HG02759 (cell line): Measurements from ENCODE around the gene DDX20.
A peak's percentile ranks its signal among the peaks of the same experiment; 100 is the strongest.
"Not testable (repeated sequence)": the region's sequence is repeated elsewhere in the genome, so short reads cannot be mapped to it uniquely, and the experiment has no call there.

Experiments
- ATAC-seq: cut with Tn5 transposase; IDR thresholded peaks from one replicate; pipeline ENCODE4 v1.9.1; 2021; ENCODE audit warnings: mild to moderate bottlenecking, moderate library complexity; ENCODE audit not compliant: unreplicated experiment

The DDX20 gene

GRCh38 chr1:111733183-111733991 lies 22.3 kb upstream of the DDX20 start:
- ATAC-seq, result no peak

DNA sequence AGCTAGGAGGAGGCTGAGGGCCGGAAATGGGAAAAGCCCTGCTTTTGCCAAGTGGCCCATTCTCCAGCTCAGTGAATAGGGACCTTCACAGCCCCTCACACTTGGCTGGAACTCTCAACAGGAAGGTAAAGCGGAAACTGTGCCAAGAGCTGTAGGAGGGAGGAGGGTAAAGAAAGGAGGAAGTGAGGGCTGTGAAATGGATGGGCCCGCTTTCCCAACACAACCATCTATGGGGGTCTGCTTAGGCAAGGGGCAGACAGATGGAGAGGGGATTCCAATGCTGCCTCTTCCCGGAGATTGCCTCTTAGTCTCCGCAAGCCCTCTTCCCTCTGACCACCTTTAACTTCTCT lies 21.7 kb upstream of the DDX20 start:
- ATAC-seq, result no peak

DNA sequence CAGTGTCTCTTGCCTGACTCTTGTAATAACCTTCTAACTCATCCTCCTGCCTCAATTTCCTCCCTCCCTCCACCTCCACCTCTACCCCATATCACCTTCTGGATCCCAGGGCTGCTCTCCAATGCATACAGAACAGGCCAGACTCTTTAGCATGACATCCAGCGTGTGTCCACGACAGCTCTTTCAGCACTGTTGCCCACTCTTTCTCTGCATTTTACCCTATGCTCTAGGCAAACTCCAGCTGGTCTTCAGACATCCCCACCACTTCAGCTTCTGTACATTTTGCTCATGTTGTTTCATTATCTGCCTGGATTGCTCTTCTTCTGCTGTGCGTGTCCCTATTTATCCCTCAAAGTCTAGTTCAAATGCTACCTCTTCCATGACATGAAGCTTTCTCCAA lies 21.3 kb upstream of the DDX20 start:
- no peak for ATAC-seq

- ATAC-seq, result no peak
These were observed 20.8 kb upstream of the DDX20 start for GRCh38 chr1:111734856-111735255.

GRCh38 chr1:111735321-111735720 lies 20.4 kb upstream of the DDX20 start:
- ATAC-seq, result no peak

GRCh38 chr1:111735858-111736544 lies 19.7 kb upstream of the DDX20 start:
- ATAC-seq, result no peak

DNA sequence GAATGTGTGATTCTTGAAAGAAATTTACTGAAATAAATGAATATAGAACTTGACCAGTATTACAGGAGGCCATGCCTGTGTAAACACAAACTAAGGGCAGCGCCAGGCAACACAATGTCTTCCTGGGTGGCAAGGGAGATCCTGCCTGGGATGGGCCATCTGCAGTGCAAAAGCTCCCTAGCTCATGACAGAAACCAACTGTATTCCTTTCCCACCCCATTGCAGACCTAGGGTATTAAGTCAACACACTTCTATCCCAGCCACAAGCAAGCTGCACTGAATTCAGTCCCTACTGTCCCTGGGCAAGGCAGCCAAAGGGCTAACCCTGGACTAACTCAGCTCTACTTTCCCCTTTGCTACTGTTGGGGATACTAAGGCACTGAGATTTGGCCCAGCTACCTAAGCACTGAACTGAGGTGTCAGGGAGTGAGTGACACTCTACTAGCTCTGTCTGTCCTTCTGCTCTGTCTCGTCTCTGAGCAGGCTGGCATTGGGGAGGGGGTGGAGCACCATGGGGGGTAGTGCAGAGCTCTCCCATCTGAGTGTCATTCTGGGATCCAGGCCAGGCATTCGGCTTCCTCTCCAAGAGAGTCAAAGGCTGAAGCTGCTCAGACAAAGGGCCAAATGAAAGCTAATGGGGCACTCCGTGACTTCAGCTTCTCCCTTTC lies 19.0 kb upstream of the DDX20 start:
- ATAC-seq, result no peak

- no peak for ATAC-seq
These were observed 18.2 kb upstream of the DDX20 start for GRCh38 chr1:111737216-111738132.

GRCh38 chr1:111738133-111738435 lies 17.6 kb upstream of the DDX20 start:
- no peak for ATAC-seq

DNA sequence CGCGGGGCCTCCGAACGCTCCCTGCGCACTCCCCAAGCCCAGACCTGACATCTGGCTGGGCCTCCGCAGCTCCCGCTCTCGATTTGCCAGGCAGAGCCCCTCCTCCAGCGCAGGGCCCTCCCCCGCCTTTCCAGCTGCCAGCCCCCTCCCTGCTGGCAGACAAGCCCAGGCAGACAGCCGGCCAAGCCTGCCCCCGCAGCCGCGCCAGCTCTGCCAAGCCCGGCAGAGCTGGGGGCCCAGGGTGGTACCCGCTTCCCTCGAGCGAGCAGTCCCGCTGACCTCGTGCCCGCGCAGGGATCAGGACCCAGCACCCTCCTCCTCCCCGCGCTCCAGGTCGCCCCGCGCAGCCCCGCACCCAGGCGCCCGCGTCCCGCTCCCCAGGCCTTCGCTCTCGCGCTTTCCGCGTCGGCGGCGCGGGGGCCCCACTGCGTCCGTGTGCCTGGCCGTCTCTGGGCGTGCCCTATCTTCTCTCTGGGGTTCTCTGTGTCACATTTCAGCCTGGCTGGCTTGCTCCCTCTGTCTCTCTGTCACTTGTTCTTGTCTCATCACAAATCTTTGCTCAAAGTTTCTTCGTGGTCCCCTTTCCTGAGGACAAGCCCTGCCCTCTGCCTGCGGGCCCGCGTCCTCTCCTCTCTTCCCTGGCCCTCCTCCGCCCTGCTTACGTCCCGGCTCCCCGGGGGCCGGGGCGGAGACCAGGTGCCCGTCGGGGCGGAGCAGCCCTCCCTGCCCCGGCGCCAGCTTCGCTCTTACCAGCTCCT lies 17.1 kb upstream of the DDX20 start:
- ATAC-seq, result peak; percentile 52

DNA sequence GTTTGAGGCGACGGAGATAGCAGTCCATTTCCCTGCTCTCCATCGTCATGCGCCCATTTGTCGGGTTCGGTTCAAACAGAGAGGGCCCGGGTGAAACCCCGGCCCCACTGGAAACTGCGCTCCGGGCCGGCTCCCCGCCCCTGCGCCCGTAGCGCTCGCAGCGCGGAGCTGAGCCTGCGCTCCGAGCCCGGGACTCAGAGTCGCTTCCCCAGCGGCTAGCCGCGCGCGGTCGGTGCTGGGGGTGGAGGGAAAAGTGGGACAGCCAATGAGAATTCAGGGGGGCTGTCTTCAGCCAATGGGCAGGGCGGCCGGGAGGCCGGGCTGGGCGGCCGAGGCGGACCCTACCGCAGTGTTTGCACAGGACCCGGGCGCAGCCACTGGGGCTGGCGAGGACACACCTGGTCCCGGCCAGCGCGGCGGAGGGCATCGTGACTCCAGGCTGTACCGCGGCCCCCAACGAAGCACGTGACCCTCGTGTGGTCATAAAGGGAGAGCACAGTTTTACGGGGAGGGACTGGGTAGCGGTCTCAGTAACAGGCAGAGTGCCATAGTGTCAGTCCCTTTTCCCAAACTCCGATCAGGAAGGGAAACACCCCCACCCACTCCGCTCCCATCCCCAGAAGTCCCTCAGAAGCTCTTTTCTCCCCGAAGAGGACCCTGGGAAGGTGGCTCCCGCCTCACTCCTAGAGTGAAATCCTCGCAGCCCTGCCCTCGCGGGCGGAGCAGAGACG lies 16.3 kb upstream of the DDX20 start, which contains the start of gene INKA2:
Gene INKA2 (minus strand): TSS at position 202 of the 731 bp plus-strand sequence. CDS start 153 bp downstream, at position 49.
- ATAC-seq, result peak; percentile 90

- ATAC-seq, result no peak
These were observed 15.6 kb upstream of the DDX20 start for GRCh38 chr1:111739925-111740765.

DNA sequence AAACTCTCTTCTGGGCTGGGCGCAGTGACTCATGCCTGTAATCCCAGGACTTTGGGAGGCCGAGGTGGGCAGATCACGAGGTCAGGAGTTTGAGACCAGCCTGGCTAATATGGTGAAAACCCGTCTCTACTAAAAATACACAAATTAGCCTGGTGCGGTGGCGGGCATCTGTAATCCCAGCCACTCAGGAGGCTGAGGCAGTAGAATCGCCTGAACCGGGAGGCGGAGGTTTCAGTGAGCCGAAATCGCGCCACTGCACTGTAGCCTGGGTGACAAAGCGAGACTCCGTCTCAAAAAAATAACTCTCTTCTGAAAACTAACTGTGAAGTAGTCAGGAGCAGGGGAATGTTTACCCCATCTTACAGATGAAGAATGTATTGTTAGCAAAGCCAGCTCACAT lies 13.4 kb upstream of the DDX20 start:
- not testable (repeated sequence) for ATAC-seq

GRCh38 chr1:111742938-111743549 lies 12.7 kb upstream of the DDX20 start:
- ATAC-seq, result no peak

- no peak for ATAC-seq
These were observed 12.0 kb upstream of the DDX20 start for GRCh38 chr1:111743679-111744101.

DNA sequence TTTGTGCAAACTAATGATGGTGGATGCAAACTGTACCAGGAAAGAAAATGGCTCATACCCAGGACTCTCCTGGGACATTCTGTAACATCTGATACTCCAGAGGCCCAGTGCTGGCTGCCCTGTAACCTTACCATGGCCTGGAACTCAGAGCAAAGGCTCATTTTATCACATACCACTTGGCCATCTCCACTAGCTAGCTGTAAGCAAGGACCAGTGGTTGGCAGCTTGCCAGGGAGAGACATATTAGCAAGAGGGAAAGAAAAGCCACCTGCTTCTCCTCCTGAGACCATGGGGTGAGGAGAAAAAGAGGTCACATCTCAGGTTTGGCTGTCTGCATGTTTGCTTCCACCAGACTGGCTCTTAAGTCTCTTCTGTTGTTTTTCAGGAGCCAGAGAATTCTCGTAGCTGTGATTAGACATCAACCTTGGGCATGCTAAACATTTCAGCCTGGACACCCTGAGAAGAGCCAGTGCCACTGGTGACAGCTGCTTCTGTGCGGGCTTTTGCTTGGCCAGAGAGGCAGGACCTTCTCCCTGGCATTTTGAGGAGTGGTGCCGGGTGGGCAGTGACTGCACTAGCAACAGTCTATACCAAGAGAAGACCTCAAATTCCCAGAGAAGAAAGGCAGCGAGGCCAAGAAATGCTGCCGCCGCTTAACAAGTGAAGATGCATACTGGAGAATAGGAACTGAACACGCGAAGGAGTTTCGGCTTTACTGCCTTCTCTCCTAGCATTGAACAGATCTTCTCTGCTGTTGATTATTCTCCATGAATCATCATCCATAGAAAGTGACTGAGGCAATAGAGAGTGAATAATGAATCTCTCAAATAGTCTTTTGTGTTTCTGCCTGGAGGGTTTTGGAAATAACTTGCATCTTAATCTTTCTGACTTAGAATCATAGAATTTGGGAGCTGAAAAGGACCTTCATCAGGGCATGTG lies 9.8 kb upstream of the DDX20 start:
- ATAC-seq, result no peak

DNA sequence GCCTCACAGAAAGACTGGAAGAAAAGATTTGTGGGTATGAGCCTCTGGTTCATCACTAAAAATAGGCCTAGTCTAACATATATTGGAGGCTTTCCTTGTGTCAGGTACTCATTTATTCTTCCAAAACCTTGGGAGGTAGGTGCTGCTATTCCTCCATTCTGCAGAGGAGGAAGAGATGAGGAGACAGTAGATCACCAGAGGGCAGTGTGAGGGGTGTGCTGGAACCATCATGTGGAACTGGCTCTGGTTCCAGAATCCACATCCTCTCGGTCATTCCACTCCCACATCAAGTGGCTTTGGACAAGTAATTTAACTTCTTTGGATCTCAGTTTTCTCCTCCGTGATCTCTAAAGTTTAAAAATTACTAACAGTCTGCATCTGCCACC lies 9.1 kb upstream of the DDX20 start:
- ATAC-seq, result no peak
